HG02885 (cell line): ENCODE data around the gene ABHD3.
A peak's percentile ranks its signal among the peaks of the same experiment; 100 is the strongest.
"Not testable (repeated sequence)": the region's sequence is repeated elsewhere in the genome, so short reads cannot be mapped to it uniquely, and the experiment has no call there.

Experiments used
- ATAC-seq: cut with Tn5 transposase; IDR thresholded peaks from one replicate; pipeline ENCODE4 v1.9.1; 2021; ENCODE audit warnings: mild to moderate bottlenecking; ENCODE audit not compliant: unreplicated experiment, poor library complexity

ABHD3 gene

GRCh38 chr18:21656402-21656801 lies 48.2 kb downstream of the ABHD3 start:
- no peak for ATAC-seq

- no peak for ATAC-seq
These were observed 51.2 kb downstream of the ABHD3 start for GRCh38 chr18:21653361-21653760.

- no peak for ATAC-seq
These were observed 52.5 kb downstream of the ABHD3 start for GRCh38 chr18:21652073-21652472.

- no peak for ATAC-seq
These were observed 54.3 kb downstream of the ABHD3 start for GRCh38 chr18:21650311-21650710.

GRCh38 chr18:21640375-21640774 lies 64.2 kb downstream of the ABHD3 start:
- not testable (repeated sequence) for ATAC-seq

- ATAC-seq = no peak
These were observed 65.8 kb downstream of the ABHD3 start for GRCh38 chr18:21638822-21639221.

GRCh38 chr18:21636769-21637168 lies 67.8 kb downstream of the ABHD3 start:
- no peak for ATAC-seq

GRCh38 chr18:21634588-21635199 lies 69.9 kb downstream of the ABHD3 start:
- ATAC-seq = no peak

- ATAC-seq = no peak
These were observed 72.2 kb downstream of the ABHD3 start for GRCh38 chr18:21632393-21632792.

GRCh38 chr18:21629089-21629832 lies 75.3 kb downstream of the ABHD3 start:
- ATAC-seq = peak; percentile 97

GRCh38 chr18:21621640-21622039 lies 82.9 kb downstream of the ABHD3 start:
- not testable (repeated sequence) for ATAC-seq

- peak; percentile 98 for ATAC-seq
These were observed 92.2 kb downstream of the ABHD3 start, which contains the start of gene SNRPD1 for GRCh38 chr18:21612125-21613039. SNRPD1 (plus strand) TSS chr18:21612314; CDS start chr18:21612430, 116 bp downstream.

- peak; percentile 2 for ATAC-seq
These were observed 93.0 kb downstream of the ABHD3 start for GRCh38 chr18:21611401-21612124.

GRCh38 chr18:21605213-21605612 lies 99.4 kb downstream of the ABHD3 start:
- ATAC-seq = no peak

GRCh38 chr18:21604671-21605070 lies 99.9 kb downstream of the ABHD3 start:
- no peak for ATAC-seq

- ATAC-seq = no peak
These were observed 102.3 kb downstream of the ABHD3 start for GRCh38 chr18:21602299-21602587.
